Lung (tissue), 12 donors: ENCODE measurements around the gene FOLR1. TPM values are rescaled to one million over a fixed set of nuclear protein-coding genes. Genes with fewer than 3 reads are reported as not detected.

Source experiments
- ATAC-seq: fragments of 200-7000 bp; cut with Tn5 transposase; one replicate; pipeline ENCODE4 v1.9.1; 2020; ENCODE audit warnings: moderate number of reproducible peaks; ENCODE audit not compliant: insufficient read depth, low FRiP score
- DNase-seq, 3 donors: peaks; one replicate each; pipeline ENCODE4 v3.0.0-alpha.2; 2013 to 2017
- H3K27ac ChIP-seq, 2 donors: one replicate each; pipeline ENCODE4 v1.5.1; 2013; ENCODE audit warnings: mild to moderate bottlenecking in 2 of 2, moderate library complexity in 2 of 2, control low read depth in 1 of 2, inconsistent platforms in 1 of 2, low read depth in 1 of 2, low read length in 1 of 2
- H3K27me3 ChIP-seq, 3 donors: one replicate each; pipeline ENCODE4 v1.5.1; 2013; ENCODE audit warnings: low read length in 2 of 3; ENCODE audit not compliant: control insufficient read depth in 3 of 3, insufficient read depth in 3 of 3
- H3K36me3 ChIP-seq, 4 donors: one replicate each; pipeline ENCODE4 v1.5.1; 2013; ENCODE audit warnings: low read length in 4 of 4, mild to moderate bottlenecking in 1 of 4, moderate library complexity in 1 of 4; ENCODE audit not compliant: control insufficient read depth in 4 of 4, insufficient read depth in 4 of 4
- H3K4me1 ChIP-seq, 5 donors: one replicate each; pipeline ENCODE4 v1.5.1; 2013; ENCODE audit warnings: low read length in 5 of 5, mild to moderate bottlenecking in 2 of 5, moderate library complexity in 1 of 5; ENCODE audit not compliant: control insufficient read depth in 5 of 5, insufficient read depth in 5 of 5
- H3K4me3 ChIP-seq: one replicate; pipeline ENCODE4 v1.5.1; 2013; ENCODE audit warnings: mild to moderate bottlenecking, control low read depth, moderate library complexity
- H3K9ac ChIP-seq, 2 donors: one replicate each; pipeline ENCODE4 v1.5.1; 2013; ENCODE audit warnings: low read length in 2 of 2, control low read depth in 1 of 2; ENCODE audit not compliant: insufficient read depth in 1 of 2
- H3K9me3 ChIP-seq, 4 donors: one replicate each; pipeline ENCODE4 v1.5.1; 2013; ENCODE audit warnings: low read length in 3 of 4, mild to moderate bottlenecking in 1 of 4, moderate library complexity in 1 of 4; ENCODE audit not compliant: control insufficient read depth in 4 of 4, insufficient read depth in 3 of 4
- WGBS, 2 donors: extraction: QIAGEN DNeasy Blood & Tissue Kit; methylation state at CpG; one replicate each; pipeline ENCODE4 v1.1.7; 2013; 5-methylcytosine and 5-hydroxymethylcytosine counted together
- polyA plus RNA-seq, 2 donors: library from polyadenylated mRNA; stranded (reverse); fragments of 200-250 nt; gene quantifications; one replicate each; pipeline ENCODE4 v1.2.1, GENCODE V29; 2013
- total RNA-seq, 2 donors: library from RNA; depleted of rRNA in 1 of 2; stranded (reverse); fragments of >200 nt in 1 of 2; gene quantifications; one replicate each; pipeline ENCODE4 v1.2.1, GENCODE V29; 2014 to 2021
- TF ChIP-seq, protein P1 (sequence below): IDR thresholded peaks from 2 replicates; pipeline ENCODE4 v1.5.1; 2012; ENCODE audit warnings: mild to moderate bottlenecking; ENCODE audit errors: control extremely low read depth, extremely low read depth
- donor health status: control.
- donor health status: control.
- donor health status: Bipolar disorder and iron deficiency.
- donor health status: healthy.
- donor health status: DM: yes; HTN: yes; CAD: no.

FOLR1 gene
- total and polyA plus RNA-seq, 4 donors: 76.0 to 212 (median 151) TPM

DNA sequence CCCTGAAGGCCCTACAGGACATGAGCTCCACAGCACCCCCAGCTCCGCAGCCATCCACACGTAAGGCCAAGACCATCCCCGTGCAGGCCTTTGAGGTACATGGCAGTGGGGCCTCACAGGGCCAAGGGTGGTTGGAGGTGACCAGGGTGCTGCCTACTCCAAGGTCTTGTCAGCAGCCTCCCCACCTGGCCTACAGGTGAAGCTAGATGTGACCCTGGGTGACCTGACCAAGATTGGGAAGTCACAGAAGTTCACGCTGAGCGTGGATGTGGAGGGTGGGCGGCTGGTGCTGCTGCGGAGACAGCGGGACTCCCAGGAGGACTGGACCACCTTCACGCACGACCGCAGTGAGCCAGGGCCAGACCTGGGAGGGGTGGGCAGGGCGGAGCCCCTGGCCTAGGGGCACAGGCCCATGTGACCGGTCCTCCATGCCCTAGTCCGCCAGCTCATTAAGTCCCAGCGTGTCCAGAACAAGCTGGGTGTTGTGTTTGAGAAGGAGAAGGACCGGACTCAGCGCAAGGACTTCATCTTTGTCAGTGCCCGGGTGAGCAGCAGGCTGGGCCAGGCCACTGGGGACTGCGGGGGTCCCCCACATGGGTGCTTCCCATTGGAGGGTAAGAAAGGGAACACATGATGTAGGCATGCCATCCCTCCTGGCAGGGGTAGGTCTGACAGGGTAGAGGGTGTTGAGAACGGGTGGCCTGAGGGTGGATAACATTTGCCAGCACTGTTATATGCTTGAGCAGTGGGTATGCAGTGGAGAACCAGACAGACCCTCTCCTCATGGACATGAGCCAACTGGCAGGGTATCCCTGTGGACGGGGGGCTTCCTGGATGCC is 38.2 kb downstream of the FOLR1 start:
- ATAC-seq: no peak
- peaks cover 0 to 83% (median 66%) of the 10 kb centered on the region in 4 donors for H3K36me3 ChIP-seq
- H3K9ac ChIP-seq: no peak overlapping the region
- peaks cover 0 to 12% (median 0%) of the 10 kb centered on the region in 5 donors for H3K4me1 ChIP-seq
- 96 to 98% methylated on average over 21 of the region's 21 CpGs for WGBS, 2 donors
- no peak overlapping the region for H3K27ac ChIP-seq
- H3K27me3 ChIP-seq: no peaks in the 10 kb centered on the region
- TF ChIP-seq, protein P1, sequence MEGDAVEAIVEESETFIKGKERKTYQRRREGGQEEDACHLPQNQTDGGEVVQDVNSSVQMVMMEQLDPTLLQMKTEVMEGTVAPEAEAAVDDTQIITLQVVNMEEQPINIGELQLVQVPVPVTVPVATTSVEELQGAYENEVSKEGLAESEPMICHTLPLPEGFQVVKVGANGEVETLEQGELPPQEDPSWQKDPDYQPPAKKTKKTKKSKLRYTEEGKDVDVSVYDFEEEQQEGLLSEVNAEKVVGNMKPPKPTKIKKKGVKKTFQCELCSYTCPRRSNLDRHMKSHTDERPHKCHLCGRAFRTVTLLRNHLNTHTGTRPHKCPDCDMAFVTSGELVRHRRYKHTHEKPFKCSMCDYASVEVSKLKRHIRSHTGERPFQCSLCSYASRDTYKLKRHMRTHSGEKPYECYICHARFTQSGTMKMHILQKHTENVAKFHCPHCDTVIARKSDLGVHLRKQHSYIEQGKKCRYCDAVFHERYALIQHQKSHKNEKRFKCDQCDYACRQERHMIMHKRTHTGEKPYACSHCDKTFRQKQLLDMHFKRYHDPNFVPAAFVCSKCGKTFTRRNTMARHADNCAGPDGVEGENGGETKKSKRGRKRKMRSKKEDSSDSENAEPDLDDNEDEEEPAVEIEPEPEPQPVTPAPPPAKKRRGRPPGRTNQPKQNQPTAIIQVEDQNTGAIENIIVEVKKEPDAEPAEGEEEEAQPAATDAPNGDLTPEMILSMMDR: no peak
- no peak overlapping the region for H3K4me3 ChIP-seq
- no peaks in the 10 kb centered on the region for H3K9me3 ChIP-seq
- no peak for DNase-seq

DNA sequence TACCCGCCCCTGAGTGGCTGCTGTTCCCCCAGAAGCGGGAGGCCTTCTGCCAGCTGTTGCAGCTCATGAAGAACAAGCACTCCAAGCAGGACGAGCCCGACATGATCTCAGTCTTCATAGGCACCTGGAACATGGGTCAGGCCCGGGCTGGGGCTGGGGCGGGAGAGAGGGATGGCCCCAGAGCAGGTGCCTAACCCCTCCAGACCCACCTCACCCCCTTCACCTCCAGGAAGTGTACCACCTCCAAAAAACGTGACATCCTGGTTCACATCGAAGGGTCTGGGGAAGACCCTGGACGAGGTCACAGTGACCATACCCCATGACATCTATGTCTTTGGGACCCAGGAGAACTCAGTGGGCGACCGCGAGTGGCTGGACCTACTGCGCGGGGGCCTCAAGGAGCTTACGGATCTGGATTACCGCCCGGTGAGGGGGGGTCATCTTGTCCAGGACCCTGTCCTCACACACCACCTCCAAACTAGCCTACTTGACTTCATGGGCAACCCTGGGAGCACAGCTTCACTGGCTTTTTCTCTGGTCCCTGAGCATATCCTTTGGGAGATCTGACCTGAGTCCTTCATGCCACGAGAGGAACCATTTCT is 38.9 kb downstream of the FOLR1 start:
- Histone ChIP-seq H3K4me3 (no peak overlapping the region), H3K27ac (no peak overlapping the region), H3K27me3 (no peaks in the 10 kb centered on the region), H3K9ac (no peak overlapping the region), H3K4me1 (peaks cover 0 to 5% (median 0%) of the 10 kb centered on the region in 5 donors), H3K36me3 (peaks cover 0 to 90% (median 71%) of the 10 kb centered on the region in 4 donors), H3K9me3 (no peaks in the 10 kb centered on the region)
- 91 to 93% methylated on average over 18 of the region's 18 CpGs for WGBS, 2 donors
- ATAC-seq: no peak
- DNase-seq: no peak
- TF ChIP-seq, protein P1: no peak

DNA sequence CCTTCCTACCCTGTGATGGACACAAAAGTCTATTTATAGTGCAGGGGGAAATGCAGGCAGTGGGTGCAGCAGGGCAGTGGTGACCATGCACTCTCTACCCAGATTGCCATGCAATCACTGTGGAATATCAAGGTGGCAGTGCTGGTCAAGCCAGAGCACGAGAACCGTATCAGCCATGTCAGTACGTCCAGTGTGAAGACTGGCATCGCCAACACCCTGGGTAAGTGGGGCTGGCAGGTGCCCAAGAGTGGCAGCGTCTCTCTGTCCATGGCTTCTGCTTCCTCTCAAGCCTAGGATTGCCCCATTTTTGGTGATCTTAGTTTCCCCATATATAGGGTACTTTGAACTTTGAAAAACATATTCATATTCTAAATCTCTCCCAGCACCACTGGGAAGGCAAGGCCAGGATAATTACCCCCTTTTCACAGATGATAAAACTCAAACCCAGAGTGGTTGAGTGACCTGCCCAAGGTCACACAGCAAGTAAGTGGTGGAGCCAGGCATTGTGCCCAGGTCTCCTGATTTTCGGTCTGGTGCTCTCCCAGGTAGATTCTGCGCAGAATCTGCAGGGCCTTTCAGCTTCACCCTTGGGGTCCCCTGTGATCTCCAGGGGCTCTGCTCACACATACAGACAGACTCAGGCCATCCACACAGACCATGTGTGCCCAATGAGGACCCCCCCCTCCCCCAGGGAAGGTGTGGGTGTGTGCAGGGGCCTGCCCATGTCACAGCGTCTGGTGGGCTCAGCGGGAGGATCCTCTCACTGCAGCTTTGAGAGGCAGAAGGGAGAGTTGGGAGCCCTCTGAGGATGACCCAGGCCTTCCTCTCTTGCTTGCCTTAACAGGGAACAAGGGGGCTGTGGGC is 39.7 kb downstream of the FOLR1 start:
- no peaks in the 10 kb centered on the region for H3K9me3 ChIP-seq
- no peak overlapping the region for H3K9ac ChIP-seq
- peaks cover 0 to 97% (median 72%) of the 10 kb centered on the region in 4 donors for H3K36me3 ChIP-seq
- WGBS, 2 donors: 82 to 87% methylated on average over 9 of the region's 9 CpGs
- TF ChIP-seq, protein P1: no peak
- H3K27ac ChIP-seq: no peak overlapping the region
- DNase-seq (no peak), ATAC-seq (no peak)
- H3K4me3 ChIP-seq: no peak overlapping the region
- H3K4me1 ChIP-seq: peaks cover 0 to 3% (median 0%) of the 10 kb centered on the region in 5 donors
- no peaks in the 10 kb centered on the region for H3K27me3 ChIP-seq
